HG03280 (cell line): ENCODE results near the gene FGGY.
"Not testable (repeated sequence)": the region's sequence is repeated elsewhere in the genome, so short reads cannot be mapped to it uniquely, and the experiment has no call there.

Experiments used
- ATAC-seq: cut with Tn5 transposase; IDR thresholded peaks from one replicate; pipeline ENCODE4 v1.9.1; 2021; ENCODE audit warnings: mild to moderate bottlenecking, moderate library complexity; ENCODE audit not compliant: unreplicated experiment

The FGGY gene

DNA sequence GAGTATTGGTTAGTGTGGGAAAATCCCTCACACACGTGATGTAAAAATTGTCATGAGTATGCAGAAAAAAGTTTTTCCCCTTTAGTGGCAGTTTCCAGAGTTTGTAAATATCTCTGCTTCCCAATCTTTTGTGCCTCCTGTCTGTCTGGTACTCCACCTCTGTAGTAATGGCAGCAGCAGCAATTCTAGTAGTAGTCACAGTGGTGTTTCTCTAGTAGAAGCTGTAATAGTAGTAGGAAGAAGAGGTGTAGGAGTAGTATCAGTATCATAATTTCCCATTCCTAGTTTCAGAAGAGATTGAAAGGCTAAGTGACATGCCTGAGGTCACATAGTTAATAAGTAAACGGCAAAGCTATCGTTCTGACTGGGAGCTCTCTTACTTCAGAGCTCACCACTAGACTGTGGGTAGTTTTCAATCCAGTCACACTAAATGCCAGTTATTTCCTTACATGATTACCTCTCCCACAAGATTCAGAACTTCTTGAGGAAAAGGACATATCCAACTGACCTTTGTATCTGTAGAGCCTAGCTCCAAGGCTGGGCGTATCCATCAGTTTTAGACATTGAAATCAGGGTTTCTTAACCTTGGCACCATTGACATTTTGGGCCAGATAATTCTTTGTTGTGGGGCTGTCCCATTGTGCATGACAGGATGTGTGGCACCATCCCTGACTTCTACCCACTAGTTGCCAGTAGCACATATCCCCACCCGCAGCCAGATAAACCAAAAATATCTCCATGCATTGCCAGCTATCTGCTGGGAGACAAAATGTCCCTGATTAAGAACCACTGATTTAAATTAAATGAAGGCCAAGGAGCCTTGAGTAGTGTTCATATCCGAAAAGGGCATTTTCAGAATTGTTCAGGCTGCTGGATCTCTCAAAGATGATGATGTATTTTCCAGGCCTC lies 135.9 kb downstream of the FGGY start:
- ATAC-seq, result peak; percentile 75

- ATAC-seq, result no peak
Measured at GRCh38 chr1:59433440-59433813, 136.5 kb downstream of the FGGY start.

DNA sequence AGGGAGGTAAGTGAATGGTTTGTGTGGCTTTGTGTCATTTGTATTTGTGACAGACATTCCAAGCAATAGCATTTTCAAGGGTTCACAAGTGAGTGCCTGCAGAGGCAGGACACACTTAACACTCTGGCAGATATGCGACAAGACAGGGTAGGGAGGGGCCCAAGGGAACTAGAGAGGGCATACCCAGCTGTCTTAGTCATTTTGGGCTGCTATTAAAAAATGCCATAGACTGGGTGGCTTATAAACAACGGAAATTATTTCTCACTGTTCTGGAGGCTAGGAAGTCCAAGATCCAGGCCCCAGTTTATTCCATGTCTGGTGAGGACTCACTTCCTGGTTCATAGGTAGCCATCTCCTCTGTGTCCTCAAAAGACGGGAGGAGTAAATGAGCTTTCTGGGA lies 137.4 kb downstream of the FGGY start:
- no peak for ATAC-seq

DNA sequence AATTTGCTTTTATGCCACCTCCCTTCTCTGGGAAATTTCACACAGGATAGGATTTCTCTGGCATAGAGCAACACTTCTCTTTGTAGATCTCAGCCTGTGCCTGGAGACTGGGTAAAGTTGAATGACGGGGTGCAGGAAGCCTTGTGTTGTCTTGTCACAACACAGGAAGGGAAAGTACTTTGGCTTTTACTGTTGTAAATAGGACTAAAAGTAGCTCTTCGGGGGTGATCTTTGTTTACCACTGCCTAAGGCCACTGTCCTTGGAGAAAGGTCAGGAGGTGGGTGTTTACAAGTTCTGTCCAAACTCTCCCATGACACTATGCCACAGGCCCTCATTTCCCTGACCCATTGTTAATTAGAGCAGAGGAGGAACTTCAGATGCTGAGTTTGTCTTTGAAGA lies 139.7 kb downstream of the FGGY start:
- ATAC-seq, result no peak

GRCh38 chr1:59438058-59438560 lies 141.2 kb downstream of the FGGY start:
- no peak for ATAC-seq

- ATAC-seq, result no peak
Measured at GRCh38 chr1:59442492-59442891, 145.6 kb downstream of the FGGY start.

DNA sequence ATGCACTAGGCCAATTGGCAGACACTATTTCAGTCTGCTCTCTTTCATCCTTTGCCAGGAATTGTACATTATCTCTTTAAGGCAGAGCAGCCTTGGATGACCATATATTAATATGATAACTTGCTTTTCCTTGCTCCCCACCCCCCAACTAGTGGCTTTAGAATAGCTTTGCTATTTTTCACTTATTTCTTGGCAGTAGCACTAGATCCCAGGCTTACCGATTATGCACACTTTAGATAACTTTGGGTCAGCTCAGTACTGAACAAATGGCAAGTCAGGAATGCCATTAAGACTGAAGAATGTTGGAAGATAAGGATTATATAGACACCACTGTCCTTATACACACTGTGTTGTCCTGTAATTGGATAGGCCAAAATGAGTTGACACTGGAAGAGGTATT lies 146.4 kb downstream of the FGGY start:
- ATAC-seq, result no peak

DNA sequence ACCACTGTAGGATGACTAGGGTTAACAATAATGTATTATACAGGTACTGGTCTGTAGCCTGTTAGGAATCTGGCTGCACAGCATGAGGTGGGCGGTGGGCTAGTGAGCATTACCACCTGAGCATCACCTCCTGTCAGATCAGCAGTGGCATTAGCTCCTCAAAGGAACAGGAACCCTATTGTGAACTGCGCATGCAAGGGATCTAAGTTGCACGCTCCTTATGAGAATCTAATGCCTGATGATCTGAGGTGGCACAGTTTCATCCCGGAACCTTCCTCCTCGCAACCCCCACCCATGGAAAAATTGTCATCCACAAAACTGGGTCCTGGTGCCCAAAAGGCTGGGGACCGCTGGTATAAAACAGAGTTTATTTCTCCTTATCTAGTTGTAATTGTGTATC lies 147.6 kb downstream of the FGGY start:
- ATAC-seq, result no peak

DNA sequence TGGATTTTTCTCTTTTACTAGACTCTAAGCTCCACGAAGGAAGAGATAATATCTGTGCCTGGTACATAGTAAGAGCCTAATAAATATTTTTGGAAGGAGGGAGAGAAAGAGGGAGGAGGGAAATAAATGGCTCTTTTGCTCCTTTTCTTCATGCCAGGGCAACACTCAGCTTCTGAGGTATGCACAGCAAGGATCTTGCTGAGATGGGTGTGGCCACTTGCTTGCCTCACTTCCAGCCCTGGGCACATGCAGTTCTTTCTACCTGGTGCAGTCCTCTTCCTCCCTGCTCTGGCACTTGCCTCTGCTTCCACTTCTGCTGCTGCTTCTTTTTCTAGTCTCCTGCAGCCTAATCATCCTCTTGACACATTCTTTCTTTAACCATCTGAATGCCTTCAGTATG lies 148.1 kb downstream of the FGGY start:
- no peak for ATAC-seq

DNA sequence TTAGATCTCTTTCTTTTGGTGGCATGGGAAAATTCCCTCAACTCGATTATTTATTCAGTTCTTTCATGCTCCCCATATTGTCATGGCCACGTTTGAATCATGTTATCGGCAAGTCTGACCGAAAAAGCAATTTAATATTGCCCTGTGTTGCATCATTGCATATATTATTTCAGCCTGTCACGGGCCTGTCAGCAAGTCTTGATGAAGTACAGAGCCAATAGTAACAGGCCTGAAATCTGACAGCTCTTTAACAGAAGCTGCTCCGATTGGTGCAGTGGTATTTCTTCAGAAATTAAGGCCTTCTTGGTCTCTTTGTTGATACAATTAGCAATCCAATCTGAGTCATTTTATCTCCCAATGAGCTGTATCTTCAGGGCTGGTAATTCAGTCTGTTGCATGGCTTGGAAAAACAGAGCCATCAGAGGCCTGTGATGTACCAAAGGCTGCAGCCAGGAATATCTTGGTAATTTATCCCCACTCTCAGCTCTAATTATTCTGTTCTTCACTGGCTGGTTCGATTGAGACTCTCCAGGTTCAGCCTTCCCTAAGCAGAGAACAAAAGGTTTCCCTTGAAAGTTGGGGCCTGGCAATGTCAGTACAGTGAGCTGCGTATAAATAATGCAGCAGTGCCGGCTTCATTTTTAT lies 149.5 kb downstream of the FGGY start:
- no peak for ATAC-seq

- ATAC-seq, result no peak
Measured at GRCh38 chr1:59452026-59452425, 155.1 kb downstream of the FGGY start.

DNA sequence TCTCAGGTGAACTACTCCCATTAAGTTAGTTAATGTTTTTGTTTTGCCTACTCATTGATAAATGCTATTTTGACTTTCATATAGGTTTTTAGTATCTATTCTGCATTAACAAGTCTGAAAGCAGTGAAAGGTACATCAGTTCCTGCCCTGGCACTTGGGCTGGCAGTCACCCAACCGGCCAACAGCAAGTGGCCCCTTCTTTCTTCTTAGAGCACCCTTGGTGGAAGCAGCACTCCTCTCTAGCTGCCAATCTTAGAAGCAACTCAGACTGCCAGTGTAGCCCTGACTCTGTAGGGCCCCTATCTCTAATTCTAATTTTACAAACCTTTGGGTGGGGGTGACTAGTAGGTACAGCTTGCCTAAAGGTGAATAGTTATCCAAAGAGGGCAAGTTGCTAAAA lies 155.7 kb downstream of the FGGY start:
- ATAC-seq, result no peak

GRCh38 chr1:59453297-59453968 lies 156.5 kb downstream of the FGGY start:
- no peak for ATAC-seq

- no peak for ATAC-seq
Measured at GRCh38 chr1:59455206-59455605, 158.3 kb downstream of the FGGY start.

DNA sequence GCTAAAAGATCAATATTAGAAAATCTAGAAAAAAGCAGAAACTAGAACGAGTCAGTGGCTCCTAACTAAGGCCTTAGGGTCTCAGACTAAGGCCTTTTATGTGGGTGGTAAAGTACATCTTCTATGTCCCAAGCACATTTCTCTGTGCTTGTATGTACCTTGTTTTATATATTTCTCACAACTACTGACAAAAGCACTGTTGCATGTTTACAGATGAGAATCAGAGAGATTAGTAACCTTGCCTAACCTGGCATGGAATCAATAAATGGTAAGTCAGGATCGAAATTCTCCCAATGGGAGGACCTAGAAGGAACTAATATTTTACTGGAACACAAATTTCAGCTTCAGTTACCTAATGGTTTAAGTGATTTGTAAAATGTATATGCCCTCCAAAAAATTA lies 160.9 kb downstream of the FGGY start:
- ATAC-seq, result no peak

- ATAC-seq, result no peak
Measured at GRCh38 chr1:59458884-59459283, 162.0 kb downstream of the FGGY start.

- not testable (repeated sequence) for ATAC-seq
Measured at GRCh38 chr1:59462942-59463341, 166.0 kb downstream of the FGGY start.

- not testable (repeated sequence) for ATAC-seq
Measured at GRCh38 chr1:59465478-59465877, 168.6 kb downstream of the FGGY start.

DNA sequence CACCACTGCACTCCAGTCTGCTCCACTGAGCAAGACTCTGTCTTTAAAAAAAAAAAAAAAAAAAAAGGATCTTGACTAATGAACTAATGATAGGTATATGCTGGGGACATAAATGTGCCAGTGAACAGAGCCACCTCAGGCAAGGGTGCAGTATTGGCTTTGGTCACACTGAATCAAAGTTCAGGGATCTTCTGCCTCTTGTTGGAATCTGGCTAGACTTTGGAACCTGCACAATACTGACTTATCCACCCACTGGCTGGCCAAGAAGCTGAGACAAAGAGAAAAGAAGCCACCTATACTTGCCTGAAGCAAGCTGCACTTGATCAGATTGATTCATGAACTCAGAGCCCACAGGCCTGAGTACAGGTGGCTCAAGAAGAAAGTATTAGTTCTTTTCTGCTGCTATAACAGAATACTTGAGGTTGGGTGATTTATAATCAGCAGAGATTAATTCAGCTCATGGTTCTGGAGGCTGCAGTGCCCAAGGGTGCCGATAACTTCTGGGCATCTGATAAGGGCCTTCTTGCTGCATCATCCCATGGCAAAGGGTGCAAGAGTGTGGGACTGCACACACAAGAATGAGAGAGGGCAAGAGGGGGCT lies 172.0 kb downstream of the FGGY start:
- ATAC-seq, result no peak

GRCh38 chr1:59471991-59472570 lies 175.2 kb downstream of the FGGY start:
- ATAC-seq, result not testable (repeated sequence)

DNA sequence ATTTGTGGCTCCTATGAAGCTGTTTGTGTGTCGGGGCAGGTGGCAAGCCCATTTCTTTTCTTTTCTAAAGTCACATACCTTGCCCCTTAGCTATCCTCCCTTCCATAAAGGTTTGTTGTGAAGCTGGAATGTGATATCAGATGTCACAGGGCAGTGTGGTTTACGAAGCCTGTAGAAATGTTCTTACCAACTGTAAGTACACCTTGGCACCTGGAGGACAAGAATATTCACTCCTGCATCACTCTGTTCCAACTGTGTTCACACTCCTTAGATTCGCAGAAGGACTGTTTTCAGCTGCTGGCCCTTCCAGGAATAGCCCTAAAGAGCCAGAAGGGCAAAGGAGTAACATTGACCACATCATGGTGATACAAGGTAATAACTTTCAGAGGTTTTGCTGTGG lies 176.9 kb downstream of the FGGY start:
- no peak for ATAC-seq
